ENCODE results near the gene PDZD4. TPM values are rescaled to one million over a fixed set of nuclear protein-coding genes. Genes with fewer than 3 reads are reported as not detected.

The PDZD4 gene
- polyA plus RNA-seq, 4 donors, result 6.9 to 13.7 (median 9.6) TPM

GRCh38 chrX:153792368-153792767, 38.0 kb downstream of the PDZD4 start:
- no peak for DNase-seq (ENCODE audit: low read depth in 4 of 4, low spot score in 3 of 4)

- no peak for DNase-seq (ENCODE audit: low read depth in 4 of 4, low spot score in 3 of 4)
Observed at GRCh38 chrX:153791104-153791852, 39.1 kb downstream of the PDZD4 start.

GRCh38 chrX:153789654-153790053, 40.7 kb downstream of the PDZD4 start:
- DNase-seq (ENCODE audit: low read depth in 4 of 4, low spot score in 3 of 4), result no peak

GRCh38 chrX:153786669-153787068, 43.7 kb downstream of the PDZD4 start:
- DNase-seq (ENCODE audit: low read depth in 4 of 4, low spot score in 3 of 4), result no peak

- no peak for DNase-seq (ENCODE audit: low read depth in 4 of 4, low spot score in 3 of 4)
Observed at GRCh38 chrX:153784325-153784967, 45.9 kb downstream of the PDZD4 start.

- DNase-seq (ENCODE audit: low read depth in 4 of 4, low spot score in 3 of 4), result no peak
Observed at GRCh38 chrX:153783378-153784013, 46.8 kb downstream of the PDZD4 start.

- DNase-seq (ENCODE audit: low read depth in 4 of 4, low spot score in 3 of 4), result no peak
Observed at GRCh38 chrX:153782871-153783270, 47.5 kb downstream of the PDZD4 start.

GRCh38 chrX:153782313-153782712, 48.0 kb downstream of the PDZD4 start:
- DNase-seq (ENCODE audit: low read depth in 4 of 4, low spot score in 3 of 4), result no peak

GRCh38 chrX:153781428-153782047, 48.8 kb downstream of the PDZD4 start:
- no peak for DNase-seq (ENCODE audit: low read depth in 4 of 4, low spot score in 3 of 4)

- DNase-seq (ENCODE audit: low read depth in 4 of 4, low spot score in 3 of 4), result no peak
Observed at GRCh38 chrX:153780678-153781427, 49.5 kb downstream of the PDZD4 start, which contains the start of gene SRPK3. SRPK3 (plus strand) TSS chrX:153781041; CDS start chrX:153781087, 46 bp downstream.

GRCh38 chrX:153779891-153780677, 50.3 kb downstream of the PDZD4 start:
- DNase-seq (ENCODE audit: low read depth in 4 of 4, low spot score in 3 of 4), result no peak

- DNase-seq (ENCODE audit: low read depth in 4 of 4, low spot score in 3 of 4), result no peak
Observed at GRCh38 chrX:153778684-153779101, 51.7 kb downstream of the PDZD4 start.

- no peak for DNase-seq (ENCODE audit: low read depth in 4 of 4, low spot score in 3 of 4)
Observed at GRCh38 chrX:153778181-153778580, 52.2 kb downstream of the PDZD4 start.

- no peak for DNase-seq (ENCODE audit: low read depth in 4 of 4, low spot score in 3 of 4)
Observed at GRCh38 chrX:153777261-153778090, 52.9 kb downstream of the PDZD4 start.

GRCh38 chrX:153776611-153777045, 53.7 kb downstream of the PDZD4 start:
- DNase-seq (ENCODE audit: low read depth in 4 of 4, low spot score in 3 of 4), result no peak

GRCh38 chrX:153776120-153776599, 54.2 kb downstream of the PDZD4 start:
- no peak for DNase-seq (ENCODE audit: low read depth in 4 of 4, low spot score in 3 of 4)

GRCh38 chrX:153775293-153776119, 54.8 kb downstream of the PDZD4 start:
- DNase-seq (ENCODE audit: low read depth in 4 of 4, low spot score in 3 of 4), result no peak
